Thoracic aorta (tissue), 2 donors: ENCODE data around the gene FNIP2. TPM values are rescaled to one million over a fixed set of nuclear protein-coding genes. Genes with fewer than 3 reads are reported as not detected.
"Not testable (repeated sequence)": the region's sequence is repeated elsewhere in the genome, so short reads cannot be mapped to it uniquely, and the experiment has no call there.

Source experiments
- ATAC-seq: fragments of 150-250 bp; one replicate; pipeline ENCODE4 v1.8.0; 2017; ENCODE audit warnings: low read depth; ENCODE audit not compliant: insufficient number of reproducible peaks, low FRiP score
- DNase-seq: peaks from one replicate; pipeline ENCODE4 v3.0.0-alpha.2; 2020; ENCODE audit warnings: low spot score
- H3K27ac ChIP-seq, 2 donors: fragments of 200-600 bp; sonication (generic); 1 replicate in 1 of 2; 2 replicates in 1 of 2; pipeline ENCODE4 v1.5.1; 2016; ENCODE audit warnings: mild to moderate bottlenecking in 2 of 2, moderate library complexity in 2 of 2
- H3K27me3 ChIP-seq: fragments of 200-600 bp; sonication (generic); replicated peaks from 2 replicates; pipeline ENCODE4 v1.6.0; 2016; ENCODE audit warnings: mild to moderate bottlenecking; ENCODE audit not compliant: insufficient read depth
- H3K36me3 ChIP-seq: fragments of 200-600 bp; sonication (generic); one replicate; pipeline ENCODE4 v1.5.1; 2016
- H3K4me1 ChIP-seq, 2 donors: fragments of 200-600 bp; sonication (generic); 1 replicate in 1 of 2; 2 replicates in 1 of 2; pipeline versions ENCODE4 v1.5.1 to v1.6.0; 2016; ENCODE audit warnings: low read depth in 2 of 2, mild to moderate bottlenecking in 1 of 2; ENCODE audit not compliant: control insufficient read depth in 1 of 2
- H3K4me3 ChIP-seq: fragments of 200-600 bp; sonication (generic); 2 replicates; pipeline ENCODE4 v1.5.1; 2016; ENCODE audit warnings: mild to moderate bottlenecking
- H3K9me3 ChIP-seq: fragments of 200-600 bp; sonication (generic); 2 replicates; pipeline ENCODE4 v1.5.1; 2016
- total RNA-seq, 2 donors: library from RNA; depleted of rRNA; stranded (reverse); fragments of >200 nt; gene quantifications; one replicate each; pipeline versions ENCODE4 v1.1.0 to v1.2.3, GENCODE V29; 2016
- TF ChIP-seq, protein P1 (sequence below): fragments of 200-600 bp; sonication (generic); IDR thresholded peaks from one replicate; pipeline ENCODE4 v1.5.1; 2019; ENCODE audit warnings: antibody characterized with exemption

FNIP2 gene
- total RNA-seq, 2 donors from 2014 or later = 47.9 to 121 TPM

- Histone ChIP-seq H3K9me3 (no peaks in the 10 kb centered on the region), H3K4me1 (no peaks in the 10 kb centered on the region), H3K4me3 (no peak overlapping the region), H3K27me3 (no peaks in the 10 kb centered on the region), H3K27ac (no peak overlapping the region), H3K36me3 (no peaks in the 10 kb centered on the region)
- no peak for DNase-seq
- TF ChIP-seq, protein P1, sequence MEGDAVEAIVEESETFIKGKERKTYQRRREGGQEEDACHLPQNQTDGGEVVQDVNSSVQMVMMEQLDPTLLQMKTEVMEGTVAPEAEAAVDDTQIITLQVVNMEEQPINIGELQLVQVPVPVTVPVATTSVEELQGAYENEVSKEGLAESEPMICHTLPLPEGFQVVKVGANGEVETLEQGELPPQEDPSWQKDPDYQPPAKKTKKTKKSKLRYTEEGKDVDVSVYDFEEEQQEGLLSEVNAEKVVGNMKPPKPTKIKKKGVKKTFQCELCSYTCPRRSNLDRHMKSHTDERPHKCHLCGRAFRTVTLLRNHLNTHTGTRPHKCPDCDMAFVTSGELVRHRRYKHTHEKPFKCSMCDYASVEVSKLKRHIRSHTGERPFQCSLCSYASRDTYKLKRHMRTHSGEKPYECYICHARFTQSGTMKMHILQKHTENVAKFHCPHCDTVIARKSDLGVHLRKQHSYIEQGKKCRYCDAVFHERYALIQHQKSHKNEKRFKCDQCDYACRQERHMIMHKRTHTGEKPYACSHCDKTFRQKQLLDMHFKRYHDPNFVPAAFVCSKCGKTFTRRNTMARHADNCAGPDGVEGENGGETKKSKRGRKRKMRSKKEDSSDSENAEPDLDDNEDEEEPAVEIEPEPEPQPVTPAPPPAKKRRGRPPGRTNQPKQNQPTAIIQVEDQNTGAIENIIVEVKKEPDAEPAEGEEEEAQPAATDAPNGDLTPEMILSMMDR = no peak
- ATAC-seq = no peak
These were observed 27.4 kb upstream of the FNIP2 start for GRCh38 chr4:158741326-158742021.

DNA sequence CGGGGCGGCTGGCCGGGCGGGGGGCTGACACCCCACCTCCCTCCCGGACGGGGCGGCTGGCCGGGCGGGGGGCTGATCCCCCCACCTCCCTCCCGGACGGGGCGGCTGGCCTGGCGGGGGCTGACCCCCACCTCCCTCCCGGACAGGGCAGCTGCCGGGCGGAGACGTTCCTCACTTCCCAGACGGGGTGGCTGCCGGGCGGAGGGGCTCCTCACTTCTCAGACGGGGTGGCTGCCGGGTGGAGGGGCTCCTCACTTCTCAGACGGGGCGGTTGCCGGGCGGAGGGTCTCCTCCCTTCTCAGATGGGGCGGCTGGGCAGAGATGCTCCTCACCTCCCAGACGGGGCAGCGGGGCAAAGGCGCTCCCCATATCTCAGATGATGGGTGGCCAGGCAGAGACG, 22.3 kb upstream of the FNIP2 start:
- not testable (repeated sequence) for ATAC-seq, H3K27ac ChIP-seq, H3K27me3 ChIP-seq, H3K9me3 ChIP-seq, H3K36me3 ChIP-seq, DNase-seq, H3K4me1 ChIP-seq, H3K4me3 ChIP-seq

DNA sequence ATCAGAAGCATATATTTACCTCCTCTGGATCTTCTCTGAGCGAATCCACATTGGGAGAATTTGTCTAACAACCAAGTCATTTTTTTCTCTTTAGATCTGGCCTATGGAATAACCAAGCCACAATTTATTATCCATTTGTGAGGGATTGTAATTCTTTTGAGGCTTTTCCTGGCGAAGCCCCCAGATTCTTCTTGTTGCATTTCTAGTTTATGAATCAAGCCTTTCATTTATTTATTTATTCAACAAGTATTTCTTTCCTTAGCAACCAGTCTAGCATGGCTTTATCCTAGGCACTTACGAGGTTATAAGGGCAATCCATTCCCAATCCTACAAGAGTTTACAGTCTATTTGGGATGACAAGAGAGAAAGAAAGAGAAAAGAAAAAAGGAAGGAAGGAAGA, 18.4 kb upstream of the FNIP2 start:
- H3K4me3 ChIP-seq = no peak overlapping the region
- no peak for ATAC-seq
- no peaks in the 10 kb centered on the region for H3K4me1 ChIP-seq
- H3K36me3 ChIP-seq = no peaks in the 10 kb centered on the region
- H3K27me3 ChIP-seq = no peaks in the 10 kb centered on the region
- H3K9me3 ChIP-seq = no peaks in the 10 kb centered on the region
- DNase-seq = no peak
- H3K27ac ChIP-seq = peak overlapping the region in 1 of 2 donors; percentile 36
- TF ChIP-seq, protein P1 = no peak

DNA sequence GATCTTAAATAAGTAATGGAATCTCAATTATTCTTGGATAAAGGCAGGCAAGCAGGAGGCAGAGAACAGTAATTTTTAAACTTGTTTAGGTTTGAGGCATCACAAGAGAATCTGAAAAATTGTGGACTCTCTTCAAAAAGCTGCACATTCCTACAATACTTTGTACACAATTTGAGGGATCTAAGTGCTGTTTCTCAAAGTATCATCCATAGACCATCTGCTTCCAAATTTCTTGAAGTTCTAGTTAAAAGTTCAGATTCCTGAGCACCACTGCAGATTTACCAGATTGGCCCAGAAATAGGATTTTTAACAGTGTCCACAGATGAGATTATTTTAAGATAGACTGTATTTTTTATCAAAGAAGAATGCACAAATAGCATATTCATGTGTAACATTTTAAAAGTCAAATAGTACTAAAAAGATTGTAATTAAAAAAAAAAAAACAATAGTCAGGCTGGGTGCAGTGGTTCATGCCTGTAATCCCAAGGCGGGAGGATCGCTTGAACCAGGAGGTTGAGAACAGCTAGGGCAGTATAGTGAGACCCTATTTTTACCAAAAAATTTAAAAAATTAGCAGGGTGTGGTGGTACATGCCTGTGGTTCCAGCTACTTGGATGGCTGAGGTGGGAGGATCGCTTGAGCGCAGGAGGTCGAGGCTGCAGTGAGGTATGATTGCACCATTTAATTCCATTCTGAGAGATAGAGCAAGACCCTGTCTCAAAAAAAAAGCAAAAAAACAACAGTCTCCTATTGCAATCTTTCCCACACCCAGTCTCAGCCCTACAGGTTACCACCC, 14.2 kb upstream of the FNIP2 start:
- no peak for ATAC-seq
- no peak for DNase-seq
- H3K4me1 ChIP-seq = no peaks in the 10 kb centered on the region
- no peak overlapping the region for H3K4me3 ChIP-seq
- H3K9me3 ChIP-seq = no peaks in the 10 kb centered on the region
- TF ChIP-seq, protein P1 = no peak
- H3K27me3 ChIP-seq = no peaks in the 10 kb centered on the region
- H3K36me3 ChIP-seq = no peaks in the 10 kb centered on the region
- H3K27ac ChIP-seq = no peak overlapping the region

DNA sequence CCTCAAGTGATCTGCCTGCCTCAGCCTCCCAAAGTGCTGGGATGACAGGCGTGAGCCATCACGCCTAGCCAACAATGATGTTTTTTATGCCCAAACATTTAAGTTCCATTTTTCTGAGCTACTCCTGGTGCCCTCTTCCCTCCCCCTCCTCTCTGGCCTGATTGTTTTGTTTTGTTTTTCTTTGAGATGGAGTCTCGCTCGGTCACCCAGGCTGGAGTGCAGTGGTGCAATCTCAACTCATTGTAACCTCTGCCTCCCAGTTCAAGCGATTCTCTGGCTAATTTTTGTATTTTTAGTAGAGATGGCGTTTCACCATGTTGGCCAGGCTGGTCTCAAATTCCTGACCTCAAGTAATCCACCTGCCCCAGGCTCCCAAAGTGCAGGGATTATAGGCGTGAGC, 13.0 kb upstream of the FNIP2 start:
- not testable (repeated sequence) for H3K4me3 ChIP-seq, H3K27me3 ChIP-seq, H3K27ac ChIP-seq, DNase-seq, H3K36me3 ChIP-seq, H3K9me3 ChIP-seq, ATAC-seq, H3K4me1 ChIP-seq

GRCh38 chr4:158756588-158756987, 12.2 kb upstream of the FNIP2 start:
- Histone ChIP-seq H3K36me3 (no peaks in the 10 kb centered on the region), H3K27ac (no peak overlapping the region), H3K4me3 (no peak overlapping the region), H3K27me3 (no peaks in the 10 kb centered on the region), H3K4me1 (no peaks in the 10 kb centered on the region), H3K9me3 (no peaks in the 10 kb centered on the region)
- DNase-seq = no peak
- TF ChIP-seq, protein P1 = no peak
- no peak for ATAC-seq
